Activated naive CD8-positive, alpha-beta T cell treated with anti-CD3 and anti-CD28 coated beads for 36 hours (primary cell): ENCODE measurements around the gene MED26. TPM values are rescaled to one million over a fixed set of nuclear protein-coding genes. Genes with fewer than 3 reads are reported as not detected.

Experiments used
- DNase-seq: peaks from one replicate; pipeline ENCODE4 v3.0.0; 2021
- H3K27ac Mint-ChIP-seq: one replicate; pipeline ENCODE4 v1.8.0; 2022; ENCODE audit warnings: mild to moderate bottlenecking, moderate library complexity, mixed read lengths
- H3K27me3 Mint-ChIP-seq: one replicate; pipeline ENCODE4 v1.8.0; 2022; ENCODE audit warnings: mild to moderate bottlenecking, mixed read lengths
- H3K36me3 Mint-ChIP-seq: one replicate; pipeline ENCODE4 v1.8.0; 2021; ENCODE audit warnings: mild to moderate bottlenecking, mixed read lengths
- H3K4me1 Mint-ChIP-seq: one replicate; pipeline ENCODE4 v1.8.0; 2021; ENCODE audit warnings: mixed read lengths
- H3K4me3 Mint-ChIP-seq: one replicate; pipeline ENCODE4 v1.8.0; 2022; ENCODE audit warnings: mild to moderate bottlenecking, moderate library complexity, mixed read lengths
- H3K9me3 Mint-ChIP-seq: one replicate; pipeline ENCODE4 v1.8.0; 2022; ENCODE audit warnings: mixed read lengths
- total RNA-seq, 2 experiments: library from RNA; stranded (reverse); gene quantifications; one replicate each; pipeline ENCODE4 v1.2.3, GENCODE V29; 2021

MED26 gene
- total RNA-seq, 2 experiments from 2014 or later = 16.0 to 17.2 TPM

DNA sequence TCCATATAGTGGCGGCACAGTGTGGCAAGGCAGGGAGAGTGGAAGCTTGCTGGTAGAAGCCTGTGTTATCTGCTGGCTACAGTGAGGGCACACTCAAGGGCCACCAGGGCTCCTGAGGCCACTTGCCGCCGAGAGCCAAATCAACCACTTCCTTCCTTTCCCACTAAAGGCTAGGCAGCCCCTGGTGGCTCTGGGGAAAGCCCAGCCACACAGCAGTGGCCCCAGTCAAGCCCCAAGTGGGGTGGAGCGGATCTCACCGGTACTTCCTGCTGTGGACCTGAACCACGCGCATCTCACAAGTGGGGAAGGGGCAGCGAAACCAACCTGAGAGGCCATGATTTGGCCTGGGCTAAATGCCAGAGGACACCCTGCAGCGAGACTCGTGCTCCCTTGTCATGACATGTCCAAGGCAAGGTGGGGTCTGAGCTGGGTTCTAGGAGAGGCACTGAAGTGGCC lies 33.8 kb downstream of the MED26 start:
- peak overlapping the region; percentile 87 for H3K27ac Mint-ChIP-seq

DNA sequence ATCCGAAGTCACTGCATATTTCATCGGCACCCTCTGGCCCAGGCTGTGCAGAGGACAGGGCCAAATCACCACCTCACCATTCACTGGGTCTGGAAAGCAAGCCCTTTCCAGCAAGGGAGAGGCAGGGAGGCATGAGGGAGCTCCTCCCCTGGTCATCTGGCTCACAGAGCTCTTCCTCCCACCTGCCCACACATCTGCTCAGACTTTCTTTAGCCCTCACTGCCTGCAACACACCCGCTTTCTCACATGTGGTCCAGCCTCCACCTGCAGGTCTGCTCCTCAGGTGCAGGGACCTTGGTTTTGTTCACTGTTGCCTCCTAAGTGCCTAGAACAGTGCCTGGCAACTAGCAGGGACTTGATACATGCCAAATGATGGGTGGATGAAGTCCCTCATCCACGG lies 34.8 kb downstream of the MED26 start:
- Mint-ChIP-seq H3K4me3 (no peak overlapping the region), H3K4me1 (peaks cover 71% of the 10 kb centered on the region), H3K36me3 (peaks cover 3% of the 10 kb centered on the region), H3K9me3 (no peaks in the 10 kb centered on the region), H3K27me3 (no peaks in the 10 kb centered on the region), H3K27ac (no peak overlapping the region)
- no peak for DNase-seq

More for the DNA sequence above, 33.8 kb downstream of the MED26 start:
- Mint-ChIP-seq H3K36me3 (peaks cover 3% of the 10 kb centered on the region), H3K4me3 (peak overlapping the region; percentile 69), H3K9me3 (no peaks in the 10 kb centered on the region), H3K4me1 (peaks cover 66% of the 10 kb centered on the region), H3K27me3 (no peaks in the 10 kb centered on the region)
- DNase-seq = peak; percentile 46

DNA sequence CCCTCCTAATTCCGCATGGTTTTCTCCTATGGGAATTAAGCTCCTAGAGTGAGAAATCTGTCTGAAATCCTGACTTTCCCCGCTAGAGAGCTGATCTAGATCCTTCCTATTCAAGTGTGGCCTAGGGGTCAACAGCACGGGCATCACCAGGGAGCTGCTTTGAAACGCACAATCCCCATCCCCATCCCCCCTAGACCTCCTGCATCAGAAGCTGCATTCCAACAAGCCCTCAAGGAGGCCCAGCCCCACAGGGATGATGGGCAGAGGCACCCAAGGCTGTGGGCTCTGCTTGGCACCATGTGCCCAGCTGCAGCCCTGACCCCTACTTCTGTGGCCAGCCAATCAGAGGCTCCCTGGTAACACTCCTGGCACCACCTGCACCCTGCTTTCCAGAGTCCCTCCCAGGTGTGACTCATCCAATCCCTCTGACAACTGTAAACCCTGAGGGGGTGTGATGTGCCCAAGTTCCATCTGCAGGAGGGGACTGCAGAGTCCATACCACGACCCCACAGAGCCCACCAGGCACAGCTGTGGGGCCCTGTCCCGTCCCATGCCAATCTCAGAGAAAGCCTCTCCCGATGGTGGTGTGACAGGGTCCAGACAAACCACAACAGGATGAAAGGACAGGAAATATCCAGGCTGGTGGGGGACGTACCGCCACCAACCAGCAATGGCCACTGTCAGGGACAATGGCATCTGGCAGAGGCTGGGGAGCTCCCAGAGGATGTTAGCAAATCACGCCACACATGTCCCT lies 36.0 kb downstream of the MED26 start:
- H3K9me3 Mint-ChIP-seq = no peaks in the 10 kb centered on the region
- no peak for DNase-seq
- no peaks in the 10 kb centered on the region for H3K27me3 Mint-ChIP-seq
- H3K4me3 Mint-ChIP-seq = no peak overlapping the region
- H3K36me3 Mint-ChIP-seq = peaks cover 3% of the 10 kb centered on the region
- no peak overlapping the region for H3K27ac Mint-ChIP-seq
- peaks cover 75% of the 10 kb centered on the region for H3K4me1 Mint-ChIP-seq

DNA sequence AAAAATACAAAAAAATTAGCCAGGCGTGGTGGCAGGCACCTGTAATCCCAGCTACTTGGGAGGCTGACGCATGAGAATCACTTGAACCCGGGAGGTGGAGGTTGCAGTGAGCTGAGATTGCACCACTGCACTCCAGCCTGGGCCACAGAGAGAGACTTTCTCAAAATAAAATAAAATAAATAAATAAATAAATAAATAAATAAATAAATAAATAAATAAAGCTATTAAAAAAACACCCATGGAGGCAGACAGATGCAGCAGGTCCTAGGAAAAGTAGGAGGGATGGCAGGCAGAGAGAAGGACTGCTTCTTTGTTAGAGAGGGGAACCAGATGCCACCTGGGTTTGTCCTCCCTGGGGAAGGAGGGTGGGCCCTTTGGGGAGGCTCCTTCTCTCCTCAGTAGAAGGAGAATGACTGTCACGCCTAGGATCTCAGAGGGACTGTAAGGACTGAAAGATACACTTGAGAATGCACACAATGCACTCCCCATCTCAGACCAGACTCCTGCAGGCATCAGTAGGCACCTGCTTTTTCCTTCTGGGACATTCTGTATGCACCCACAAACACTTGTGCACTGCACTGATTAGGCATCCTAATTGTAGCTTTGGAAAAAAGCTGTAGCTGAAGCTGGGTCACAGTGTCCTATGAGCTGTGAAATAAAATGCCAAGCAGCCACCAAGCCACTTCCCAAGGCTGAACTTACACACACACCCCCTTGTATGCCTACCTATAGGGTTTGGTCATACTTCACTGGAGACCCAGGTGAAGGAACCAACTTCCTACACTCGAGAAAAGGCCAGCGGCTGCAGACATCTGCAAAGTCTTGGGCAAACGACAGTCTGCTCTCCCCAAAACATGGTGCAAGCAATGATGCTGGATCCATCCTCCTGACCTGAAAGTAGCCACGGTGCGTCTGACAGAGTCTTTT lies 36.9 kb downstream of the MED26 start:
- H3K36me3 Mint-ChIP-seq = peaks cover 3% of the 10 kb centered on the region
- H3K27me3 Mint-ChIP-seq = no peaks in the 10 kb centered on the region
- DNase-seq = no peak
- no peaks in the 10 kb centered on the region for H3K9me3 Mint-ChIP-seq
- H3K27ac Mint-ChIP-seq = no peak overlapping the region
- peaks cover 81% of the 10 kb centered on the region for H3K4me1 Mint-ChIP-seq
- H3K4me3 Mint-ChIP-seq = no peak overlapping the region

DNA sequence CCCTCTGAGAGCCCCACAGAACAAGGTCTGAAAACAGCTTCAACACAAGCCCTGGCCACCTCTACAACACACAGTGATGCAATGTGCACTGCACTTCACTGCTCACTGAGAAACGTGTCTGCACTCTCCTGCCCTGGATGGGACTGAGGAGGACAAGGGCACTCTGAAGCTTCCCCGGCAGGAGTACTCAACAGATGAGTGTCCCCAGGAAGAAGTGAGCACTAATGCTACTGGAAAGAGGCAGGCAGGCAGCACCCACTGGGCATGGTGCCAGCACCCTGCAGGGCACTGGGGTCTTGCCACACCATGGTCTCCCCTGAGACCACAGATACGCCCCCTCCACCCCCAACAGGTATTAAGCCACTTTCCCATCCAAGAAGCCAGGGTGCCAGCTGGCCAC lies 38.1 kb downstream of the MED26 start:
- peaks cover 81% of the 10 kb centered on the region for H3K4me1 Mint-ChIP-seq
- no peak for DNase-seq
- no peak overlapping the region for H3K4me3 Mint-ChIP-seq
- no peaks in the 10 kb centered on the region for H3K27me3 Mint-ChIP-seq
- H3K36me3 Mint-ChIP-seq = peaks cover 12% of the 10 kb centered on the region
- H3K9me3 Mint-ChIP-seq = no peaks in the 10 kb centered on the region
- no peak overlapping the region for H3K27ac Mint-ChIP-seq

DNA sequence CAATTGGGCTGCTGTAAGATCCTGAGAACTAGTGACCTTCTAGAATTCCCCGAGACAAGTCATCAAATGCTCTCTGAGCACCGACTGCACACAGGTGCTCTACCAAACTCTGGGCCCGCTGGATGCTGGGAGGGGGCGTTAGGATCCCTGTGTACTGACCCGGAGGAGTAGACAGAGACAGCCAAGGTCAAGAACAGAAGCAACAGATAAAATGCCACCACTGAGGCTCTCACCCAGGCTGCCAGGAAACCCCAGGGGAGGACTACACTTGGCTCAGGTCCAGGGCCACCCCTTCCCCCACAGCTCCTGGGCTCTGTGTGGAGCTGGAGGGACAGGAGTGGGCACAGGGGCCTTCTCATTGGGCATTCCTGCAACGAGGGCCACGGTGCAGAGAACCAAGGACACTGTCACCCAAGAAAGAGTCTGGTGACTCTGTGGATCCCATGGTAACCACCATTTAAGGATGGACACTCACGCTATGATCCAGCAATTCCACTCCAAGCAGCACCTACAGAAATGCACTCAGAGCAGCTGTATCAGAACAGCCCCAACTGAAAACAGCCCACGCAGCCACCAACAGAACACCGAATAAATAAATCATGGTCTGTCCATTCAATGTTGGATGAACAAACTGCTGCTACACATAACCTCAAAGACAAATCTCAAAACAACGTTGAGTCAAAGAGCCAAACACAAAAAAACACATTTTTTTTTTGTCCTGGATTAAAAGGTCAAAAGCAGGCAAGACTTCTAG lies 39.0 kb downstream of the MED26 start:
- peaks cover 81% of the 10 kb centered on the region for H3K4me1 Mint-ChIP-seq
- no peaks in the 10 kb centered on the region for H3K27me3 Mint-ChIP-seq
- H3K4me3 Mint-ChIP-seq = peak overlapping the region; percentile 80
- peaks cover 12% of the 10 kb centered on the region for H3K36me3 Mint-ChIP-seq
- no peaks in the 10 kb centered on the region for H3K9me3 Mint-ChIP-seq
- DNase-seq = no peak
- peak overlapping the region; percentile 91 for H3K27ac Mint-ChIP-seq

DNA sequence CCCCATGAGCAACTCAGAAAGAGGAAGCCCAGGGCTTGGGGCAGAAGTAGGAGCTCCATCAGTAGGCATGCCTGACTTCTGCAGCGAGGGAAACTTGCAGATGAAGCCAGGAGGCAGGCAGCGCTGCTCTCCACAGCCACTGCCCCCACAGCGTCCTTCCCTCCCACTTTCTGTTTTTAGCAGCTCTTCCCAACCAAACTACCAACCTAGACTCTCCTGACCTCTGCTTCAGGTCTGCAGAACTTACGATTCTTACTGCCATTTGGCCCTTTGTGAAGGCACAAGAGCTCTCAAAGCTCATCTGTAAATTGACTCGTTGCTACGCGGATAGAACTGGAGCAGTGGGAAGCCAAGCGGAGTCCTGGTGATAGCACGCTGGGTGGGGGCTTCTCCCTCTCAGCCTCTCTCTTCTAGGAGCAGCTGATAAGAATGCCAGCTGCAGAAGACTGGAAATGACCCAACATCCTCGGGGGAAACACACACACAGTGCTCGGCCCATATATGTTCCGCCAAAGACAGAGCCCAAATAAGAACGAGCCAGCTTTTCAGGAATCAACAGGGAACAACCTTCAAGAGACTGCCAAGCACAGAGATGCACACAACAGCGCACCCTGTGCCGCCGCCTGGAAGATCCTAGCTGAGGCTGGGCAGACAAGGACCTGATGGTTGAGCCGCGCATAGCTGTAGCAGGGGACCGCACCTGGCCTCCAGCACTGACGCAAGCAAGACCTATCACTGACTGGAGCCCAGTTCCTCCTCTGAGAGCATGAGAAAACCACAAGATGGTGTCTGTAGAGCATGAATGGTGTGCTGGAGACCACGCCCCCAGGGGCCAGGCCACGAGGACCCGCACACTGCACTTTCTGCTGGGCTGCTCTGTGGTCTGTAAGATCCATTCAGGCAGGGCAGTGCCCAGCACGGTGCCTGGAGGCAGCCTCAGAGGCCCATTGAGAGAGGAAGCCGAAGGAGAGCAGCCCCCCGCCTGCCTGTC lies 39.9 kb downstream of the MED26 start:
- Mint-ChIP-seq H3K36me3 (peaks cover 12% of the 10 kb centered on the region), H3K9me3 (no peaks in the 10 kb centered on the region), H3K27me3 (no peaks in the 10 kb centered on the region), H3K4me3 (peak overlapping the region; percentile 80), H3K27ac (peak overlapping the region; percentile 91), H3K4me1 (peaks cover 79% of the 10 kb centered on the region)
- DNase-seq = peak; percentile 75

DNA sequence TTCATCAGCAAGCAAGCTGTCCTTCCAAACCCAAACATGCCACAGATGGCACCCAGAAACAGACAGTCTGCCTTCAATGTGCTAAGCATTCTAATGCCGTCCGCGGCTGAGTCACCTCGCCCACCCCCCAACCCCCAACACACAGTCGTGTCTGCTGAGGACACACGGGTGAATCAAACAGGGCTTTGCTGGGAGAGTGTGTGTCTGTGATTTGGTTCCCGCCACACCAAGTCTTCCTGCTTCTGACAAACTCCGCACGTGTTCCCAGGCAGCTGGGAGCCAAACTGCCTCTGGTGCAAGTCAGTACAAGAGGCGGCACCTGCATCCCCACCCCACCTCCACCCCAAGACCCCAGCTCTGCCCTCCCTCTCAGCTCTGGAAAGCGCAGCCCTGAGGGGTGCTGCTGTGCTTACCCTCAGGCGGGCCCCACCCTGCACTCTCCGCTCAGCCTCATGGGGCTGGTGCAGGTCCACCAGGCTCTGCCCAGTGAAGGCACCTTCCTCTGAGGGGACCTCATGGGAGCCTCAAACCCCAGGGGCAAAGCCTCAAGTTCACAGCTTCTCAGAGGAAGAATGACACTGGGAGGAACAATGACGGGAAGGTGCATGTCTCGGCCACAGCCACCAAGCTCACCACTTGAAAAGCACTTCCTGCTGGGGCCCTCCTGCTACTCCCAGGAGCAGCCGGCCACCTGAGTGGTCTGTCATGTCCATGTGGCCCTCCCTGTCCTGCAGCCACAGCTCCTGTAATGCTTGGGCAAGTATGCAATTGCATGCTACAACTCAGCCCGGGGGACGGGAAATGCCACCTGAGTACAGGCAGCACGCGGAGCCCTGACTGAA lies 40.8 kb downstream of the MED26 start:
- peak; percentile 58 for DNase-seq
- H3K27me3 Mint-ChIP-seq = no peaks in the 10 kb centered on the region
- H3K9me3 Mint-ChIP-seq = no peaks in the 10 kb centered on the region
- H3K4me3 Mint-ChIP-seq = peak overlapping the region; percentile 80
- peaks cover 10% of the 10 kb centered on the region for H3K36me3 Mint-ChIP-seq
- H3K4me1 Mint-ChIP-seq = peaks cover 78% of the 10 kb centered on the region
- peak overlapping the region; percentile 91 for H3K27ac Mint-ChIP-seq

DNA sequence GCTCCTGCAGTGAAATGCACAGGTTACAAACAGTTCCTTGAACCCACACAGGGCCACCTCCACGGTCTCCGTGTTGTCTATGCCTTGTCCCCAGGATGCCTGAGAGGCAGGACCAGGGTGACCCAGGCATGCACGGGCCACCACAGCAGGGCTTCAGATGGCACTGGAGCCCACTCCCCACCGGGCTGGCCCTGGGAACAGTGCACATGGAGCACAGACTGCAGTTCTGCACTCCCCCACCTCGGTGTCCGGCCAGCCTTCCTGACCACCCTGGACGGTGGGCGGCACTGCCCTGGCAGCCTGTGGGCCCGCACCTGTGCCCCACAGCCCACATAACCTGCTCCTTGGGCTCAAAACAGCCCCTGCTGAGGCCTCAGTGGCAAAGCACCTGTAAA lies 41.5 kb downstream of the MED26 start:
- Mint-ChIP-seq H3K27ac (peak overlapping the region; percentile 91), H3K36me3 (peaks cover 10% of the 10 kb centered on the region), H3K27me3 (no peaks in the 10 kb centered on the region), H3K4me3 (peak overlapping the region; percentile 80), H3K4me1 (peaks cover 79% of the 10 kb centered on the region), H3K9me3 (no peaks in the 10 kb centered on the region)
- no peak for DNase-seq

DNA sequence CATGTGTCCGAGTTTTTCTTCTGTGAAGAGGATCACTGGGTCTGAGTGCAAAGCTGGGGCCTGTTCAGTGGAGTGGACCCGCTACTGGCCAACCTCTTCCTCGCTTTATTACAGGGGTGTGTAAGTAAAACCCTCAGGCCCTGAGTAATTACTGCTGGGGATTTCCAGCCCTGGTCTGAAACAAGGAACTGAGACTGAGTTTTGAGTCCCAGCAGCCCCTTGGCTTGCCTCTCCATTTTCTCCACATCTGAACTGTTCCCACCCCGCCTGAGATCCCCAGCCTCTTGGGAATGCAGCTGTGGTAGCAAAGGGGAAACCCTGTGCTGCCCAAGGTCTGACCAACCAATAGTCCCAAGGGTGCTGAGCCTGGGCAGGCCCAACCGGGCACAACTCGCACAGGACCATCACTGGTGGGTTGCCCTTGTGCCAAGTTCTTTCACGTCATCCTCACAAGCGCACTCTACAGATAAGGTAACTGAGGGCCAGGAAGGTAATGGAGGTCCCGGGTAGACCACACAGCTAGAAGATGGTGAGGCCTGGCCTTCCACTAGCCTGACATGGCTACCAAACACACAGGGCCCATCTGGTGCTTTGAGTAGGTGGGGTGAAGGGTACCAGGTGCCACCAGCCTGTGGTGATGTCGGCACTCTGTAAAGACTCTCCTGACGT lies 42.1 kb downstream of the MED26 start:
- Mint-ChIP-seq H3K36me3 (peaks cover 10% of the 10 kb centered on the region), H3K4me1 (peaks cover 79% of the 10 kb centered on the region), H3K4me3 (peak overlapping the region; percentile 80), H3K9me3 (no peaks in the 10 kb centered on the region), H3K27ac (peak overlapping the region; percentile 91), H3K27me3 (no peaks in the 10 kb centered on the region)
- peak; percentile 48 for DNase-seq

DNA sequence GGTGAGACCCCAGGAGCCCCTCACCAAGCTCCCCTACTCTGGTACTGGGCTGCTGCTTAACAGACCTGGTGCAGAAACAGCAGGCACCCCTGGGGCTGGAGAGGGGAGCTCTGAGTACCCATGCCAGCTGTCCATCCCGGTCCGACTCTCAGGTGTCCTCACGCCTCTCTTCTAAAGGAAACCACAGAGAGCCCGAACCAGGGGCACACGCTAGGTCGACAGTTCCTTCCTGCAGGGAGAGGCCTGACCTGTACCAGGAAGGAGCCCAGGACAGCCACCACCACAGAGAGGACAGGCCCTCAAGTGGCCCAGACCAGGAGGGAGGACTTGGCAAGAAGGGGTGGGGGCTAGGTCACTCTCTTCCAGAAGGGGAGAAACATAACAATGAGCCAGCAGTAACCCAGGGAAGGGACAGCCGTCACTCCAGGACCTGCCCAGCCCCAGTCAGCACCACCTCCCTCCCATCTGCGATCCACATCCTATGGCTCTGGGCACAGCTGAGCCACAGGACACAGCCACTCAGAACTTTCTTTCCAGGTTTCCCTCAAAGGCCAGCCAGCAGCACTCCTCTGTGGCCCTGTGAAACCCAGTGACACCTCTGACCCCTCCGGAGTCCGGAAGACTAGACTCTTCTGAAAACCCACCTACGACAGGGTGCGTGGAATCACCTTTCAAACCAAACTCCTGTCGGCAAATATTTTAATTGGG lies 42.8 kb downstream of the MED26 start:
- DNase-seq = no peak
- H3K27ac Mint-ChIP-seq = peak overlapping the region; percentile 91
- H3K4me1 Mint-ChIP-seq = peaks cover 76% of the 10 kb centered on the region
- H3K4me3 Mint-ChIP-seq = peak overlapping the region; percentile 80
- H3K27me3 Mint-ChIP-seq = no peaks in the 10 kb centered on the region
- peaks cover 10% of the 10 kb centered on the region for H3K36me3 Mint-ChIP-seq
- no peaks in the 10 kb centered on the region for H3K9me3 Mint-ChIP-seq
